Measurements from ENCODE around the gene PRKCD.

PRKCD gene

DNA sequence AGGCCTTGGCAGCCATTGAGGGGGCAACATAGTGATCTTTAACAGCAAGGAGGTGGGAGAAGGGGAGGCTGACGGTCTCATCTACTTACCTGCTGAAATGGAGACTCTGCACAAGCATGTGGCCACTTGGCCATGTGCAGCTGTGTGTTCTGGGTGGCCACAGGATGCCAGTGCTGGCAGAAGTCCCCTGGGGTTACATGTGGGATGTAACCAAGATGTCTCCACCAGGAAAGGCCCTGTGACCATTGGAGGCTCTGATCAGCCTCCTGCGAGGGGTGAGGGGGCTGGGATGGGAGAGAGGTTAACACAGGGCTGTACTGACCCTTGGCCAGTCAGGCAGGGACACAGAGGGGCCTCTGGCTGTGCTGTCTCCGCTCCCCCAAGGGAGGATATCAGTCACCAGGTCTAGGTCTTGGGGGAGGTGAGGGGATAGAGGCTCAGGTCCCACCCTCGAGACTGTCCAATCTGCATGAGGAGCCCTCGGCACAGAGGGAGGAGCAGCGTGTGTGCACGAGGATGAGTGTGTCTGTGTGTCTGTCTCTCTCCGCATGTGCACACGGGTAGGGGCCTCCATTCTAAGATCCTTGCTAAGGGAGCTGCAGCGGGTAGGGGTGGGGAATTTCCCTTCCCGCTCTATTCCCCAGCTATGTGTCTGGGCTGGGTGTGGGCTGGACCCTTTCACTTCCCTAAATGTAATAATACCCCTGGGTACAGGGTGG is 19.5 kb downstream of the PRKCD start:
- no peak overlapping the region for H3K4me3 ChIP-seq (ENCODE audit: low read length)
- no peak for DNase-seq (ENCODE audit: low read depth)
- TF ChIP-seq, protein P1, sequence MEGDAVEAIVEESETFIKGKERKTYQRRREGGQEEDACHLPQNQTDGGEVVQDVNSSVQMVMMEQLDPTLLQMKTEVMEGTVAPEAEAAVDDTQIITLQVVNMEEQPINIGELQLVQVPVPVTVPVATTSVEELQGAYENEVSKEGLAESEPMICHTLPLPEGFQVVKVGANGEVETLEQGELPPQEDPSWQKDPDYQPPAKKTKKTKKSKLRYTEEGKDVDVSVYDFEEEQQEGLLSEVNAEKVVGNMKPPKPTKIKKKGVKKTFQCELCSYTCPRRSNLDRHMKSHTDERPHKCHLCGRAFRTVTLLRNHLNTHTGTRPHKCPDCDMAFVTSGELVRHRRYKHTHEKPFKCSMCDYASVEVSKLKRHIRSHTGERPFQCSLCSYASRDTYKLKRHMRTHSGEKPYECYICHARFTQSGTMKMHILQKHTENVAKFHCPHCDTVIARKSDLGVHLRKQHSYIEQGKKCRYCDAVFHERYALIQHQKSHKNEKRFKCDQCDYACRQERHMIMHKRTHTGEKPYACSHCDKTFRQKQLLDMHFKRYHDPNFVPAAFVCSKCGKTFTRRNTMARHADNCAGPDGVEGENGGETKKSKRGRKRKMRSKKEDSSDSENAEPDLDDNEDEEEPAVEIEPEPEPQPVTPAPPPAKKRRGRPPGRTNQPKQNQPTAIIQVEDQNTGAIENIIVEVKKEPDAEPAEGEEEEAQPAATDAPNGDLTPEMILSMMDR (IDR thresholded peaks at IDR 0.05; ENCODE audit: insufficient read depth, low read depth, low read length, missing control alignments): no peak

DNA sequence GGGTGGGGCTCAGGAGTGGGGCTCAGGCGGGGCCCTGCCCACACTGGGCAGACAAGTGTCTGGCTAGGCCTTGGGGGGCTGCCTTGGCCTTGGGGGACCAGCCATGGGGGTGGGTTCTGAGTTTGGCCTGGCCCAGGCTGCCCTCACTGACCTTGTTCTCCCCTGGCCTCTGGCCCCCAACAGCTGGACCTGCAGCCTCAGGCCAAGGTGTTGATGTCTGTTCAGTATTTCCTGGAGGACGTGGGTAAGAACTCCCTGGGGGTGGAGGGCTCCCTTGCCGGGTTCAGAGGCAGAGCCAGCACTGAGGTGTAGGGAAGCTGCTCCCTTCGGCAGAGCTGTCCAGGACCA is 20.0 kb downstream of the PRKCD start:
- TF ChIP-seq, protein P1 (IDR thresholded peaks at IDR 0.05; ENCODE audit: insufficient read depth, low read depth, low read length, missing control alignments): no peak
- H3K4me3 ChIP-seq (ENCODE audit: low read length): no peak overlapping the region
- DNase-seq (ENCODE audit: low read depth): no peak

DNA sequence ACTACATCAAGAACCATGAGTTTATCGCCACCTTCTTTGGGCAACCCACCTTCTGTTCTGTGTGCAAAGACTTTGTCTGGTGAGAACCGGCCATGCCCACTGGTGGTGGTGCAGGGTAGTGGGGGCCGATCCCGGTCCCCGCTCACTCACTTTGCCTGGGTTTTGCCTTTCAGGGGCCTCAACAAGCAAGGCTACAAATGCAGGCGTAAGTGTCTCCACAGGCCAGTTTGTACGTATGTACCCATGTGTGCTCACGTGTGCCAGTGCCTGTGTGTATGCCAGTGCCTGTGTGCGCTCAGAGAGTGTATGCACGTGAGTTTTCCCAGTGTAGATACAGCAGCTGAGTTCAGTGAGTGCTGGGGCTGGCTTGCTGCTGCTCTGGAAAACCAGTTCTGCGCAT is 20.5 kb downstream of the PRKCD start:
- DNase-seq (ENCODE audit: low read depth): no peak
- H3K4me3 ChIP-seq (ENCODE audit: low read length): no peak overlapping the region
- TF ChIP-seq, protein P1 (IDR thresholded peaks at IDR 0.05; ENCODE audit: insufficient read depth, low read depth, low read length, missing control alignments): no peak

DNA sequence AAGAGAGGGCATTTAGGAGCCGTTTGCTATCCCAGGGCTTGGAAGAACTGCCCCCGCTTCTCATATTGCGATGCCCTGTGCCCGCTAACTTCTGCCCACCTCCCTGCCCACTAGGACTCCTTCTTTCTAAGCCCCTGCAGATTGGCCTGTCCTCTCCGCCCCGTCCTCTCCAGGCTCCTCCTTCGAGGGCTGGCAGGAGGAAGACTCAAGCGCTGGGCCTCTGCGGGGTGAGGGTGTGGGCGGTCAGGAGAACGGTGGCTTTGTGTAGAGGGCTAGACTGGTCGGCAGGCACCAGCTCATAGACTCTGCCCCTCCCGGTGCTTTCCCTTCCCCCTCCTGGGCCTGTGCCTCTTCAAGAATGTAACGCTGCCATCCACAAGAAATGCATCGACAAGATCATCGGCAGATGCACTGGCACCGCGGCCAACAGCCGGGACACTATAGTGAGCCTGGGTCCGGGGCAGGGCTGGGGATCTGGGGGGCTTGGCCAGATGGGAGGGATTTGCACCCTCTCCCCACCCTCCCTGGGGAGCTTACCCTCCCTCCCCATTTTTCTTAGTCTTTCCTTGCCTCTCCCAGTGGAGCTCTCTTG is 21.9 kb downstream of the PRKCD start:
- TF ChIP-seq, protein P1 (IDR thresholded peaks at IDR 0.05; ENCODE audit: insufficient read depth, low read depth, low read length, missing control alignments): no peak
- H3K4me3 ChIP-seq (ENCODE audit: low read length): no peak overlapping the region
- no peak for DNase-seq (ENCODE audit: low read depth)

DNA sequence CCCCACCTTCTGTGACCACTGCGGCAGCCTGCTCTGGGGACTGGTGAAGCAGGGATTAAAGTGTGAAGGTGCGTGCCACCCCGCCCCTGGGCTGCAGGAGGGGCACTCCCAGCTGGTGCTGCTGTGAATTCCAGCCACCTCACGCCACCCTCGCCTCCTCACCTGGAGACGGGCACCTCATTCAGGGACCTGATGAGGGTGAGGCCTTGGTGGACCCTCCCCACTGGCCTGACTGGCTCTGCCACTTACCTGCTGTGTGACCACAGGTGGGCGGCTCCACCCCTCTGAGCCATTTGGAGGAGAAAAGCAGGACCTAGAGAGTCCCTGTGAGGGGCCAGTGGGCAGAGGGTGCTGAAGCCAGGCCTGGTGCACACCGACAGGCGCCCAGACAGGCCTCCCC is 22.5 kb downstream of the PRKCD start:
- TF ChIP-seq, protein P1 (IDR thresholded peaks at IDR 0.05; ENCODE audit: insufficient read depth, low read depth, low read length, missing control alignments): no peak
- H3K4me3 ChIP-seq (ENCODE audit: low read length): no peak overlapping the region
- DNase-seq (ENCODE audit: low read depth): no peak

DNA sequence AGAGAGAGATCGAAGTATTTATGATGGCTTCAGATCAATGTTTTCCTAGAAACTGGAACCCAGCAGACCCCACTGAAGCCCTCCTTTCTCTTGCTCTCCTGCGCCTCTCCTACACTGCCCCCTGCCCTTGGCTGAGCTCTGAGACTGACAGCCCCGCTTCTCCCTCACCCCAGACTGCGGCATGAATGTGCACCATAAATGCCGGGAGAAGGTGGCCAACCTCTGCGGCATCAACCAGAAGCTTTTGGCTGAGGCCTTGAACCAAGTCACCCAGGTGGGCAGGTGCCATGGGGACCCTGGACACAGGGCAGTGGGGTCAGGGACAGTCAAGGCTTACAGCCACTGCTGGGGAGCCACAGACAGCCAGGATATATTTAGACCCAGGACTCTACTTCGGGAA is 23.7 kb downstream of the PRKCD start:
- TF ChIP-seq, protein P1 (IDR thresholded peaks at IDR 0.05; ENCODE audit: insufficient read depth, low read depth, low read length, missing control alignments): no peak
- no peak overlapping the region for H3K4me3 ChIP-seq (ENCODE audit: low read length)
- no peak for DNase-seq (ENCODE audit: low read depth)

All from epithelial cell of esophagus (primary cell).